HEK293 (cell line): ENCODE measurements around the gene PSME4.
"Not testable (repeated sequence)": the region's sequence is repeated elsewhere in the genome, so short reads cannot be mapped to it uniquely, and the experiment has no call there.

Experiments used
- OSR2 ChIP-seq: fragments of 450-650 bp; formaldehyde crosslinking; IDR thresholded peaks from 2 replicates; pipeline ENCODE4 v1.5.1; 2016; ENCODE audit warnings: missing biosample characterization, missing genetic modification characterization
- ZNF10 ChIP-seq: fragments of 450-650 bp; formaldehyde crosslinking; IDR thresholded peaks from 2 replicates; pipeline ENCODE4 v1.5.1; 2017; ENCODE audit warnings: missing biosample characterization, missing genetic modification characterization
- ZNF302 ChIP-seq: fragments of 450-650 bp; formaldehyde crosslinking; IDR thresholded peaks from 2 replicates; pipeline ENCODE4 v1.5.1; 2016; ENCODE audit warnings: missing biosample characterization, missing genetic modification characterization, low read depth
- ZNF335 ChIP-seq: fragments of 450-650 bp; formaldehyde crosslinking; conservative IDR thresholded peaks from 2 replicates; pipeline ENCODE4 v1.5.1; 2016; ENCODE audit warnings: missing biosample characterization, missing genetic modification characterization
- ZNF426 ChIP-seq: fragments of 450-650 bp; formaldehyde crosslinking; IDR thresholded peaks from 2 replicates; pipeline ENCODE4 v1.5.1; 2017; ENCODE audit warnings: missing biosample characterization, missing genetic modification characterization, mild to moderate bottlenecking, inconsistent platforms, moderate library complexity
- ZNF548 ChIP-seq: fragments of 450-650 bp; formaldehyde crosslinking; IDR thresholded peaks from 2 replicates; pipeline ENCODE4 v1.5.1; 2016; ENCODE audit warnings: missing biosample characterization, missing genetic modification characterization
- TF ChIP-seq, protein P1 (sequence below): fragments of 450-650 bp; formaldehyde crosslinking; IDR thresholded peaks from 2 replicates; pipeline ENCODE4 v1.5.1; 2016; ENCODE audit warnings: missing biosample characterization, missing genetic modification characterization

DNA sequence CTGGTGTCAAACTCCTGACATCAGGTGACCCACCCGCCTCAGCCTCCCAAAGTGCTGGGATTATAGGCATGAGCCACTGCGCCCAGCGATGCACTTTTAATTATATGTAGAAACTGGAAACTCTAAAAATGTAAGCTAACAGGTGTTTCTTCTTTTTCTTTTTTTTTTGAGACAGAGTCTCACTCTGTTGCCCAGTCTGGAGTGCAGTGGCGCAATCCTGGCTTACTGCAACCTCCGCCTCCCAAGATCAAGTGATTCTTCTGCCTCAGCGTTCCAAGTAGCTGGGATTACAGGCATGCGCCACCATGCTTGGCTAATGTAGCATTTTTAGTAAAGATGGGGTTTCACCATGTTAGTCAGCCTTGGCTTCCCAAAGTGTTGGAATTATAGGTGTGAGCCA is 129.1 kb downstream of the PSME4 start:
- TF ChIP-seq, protein P1, sequence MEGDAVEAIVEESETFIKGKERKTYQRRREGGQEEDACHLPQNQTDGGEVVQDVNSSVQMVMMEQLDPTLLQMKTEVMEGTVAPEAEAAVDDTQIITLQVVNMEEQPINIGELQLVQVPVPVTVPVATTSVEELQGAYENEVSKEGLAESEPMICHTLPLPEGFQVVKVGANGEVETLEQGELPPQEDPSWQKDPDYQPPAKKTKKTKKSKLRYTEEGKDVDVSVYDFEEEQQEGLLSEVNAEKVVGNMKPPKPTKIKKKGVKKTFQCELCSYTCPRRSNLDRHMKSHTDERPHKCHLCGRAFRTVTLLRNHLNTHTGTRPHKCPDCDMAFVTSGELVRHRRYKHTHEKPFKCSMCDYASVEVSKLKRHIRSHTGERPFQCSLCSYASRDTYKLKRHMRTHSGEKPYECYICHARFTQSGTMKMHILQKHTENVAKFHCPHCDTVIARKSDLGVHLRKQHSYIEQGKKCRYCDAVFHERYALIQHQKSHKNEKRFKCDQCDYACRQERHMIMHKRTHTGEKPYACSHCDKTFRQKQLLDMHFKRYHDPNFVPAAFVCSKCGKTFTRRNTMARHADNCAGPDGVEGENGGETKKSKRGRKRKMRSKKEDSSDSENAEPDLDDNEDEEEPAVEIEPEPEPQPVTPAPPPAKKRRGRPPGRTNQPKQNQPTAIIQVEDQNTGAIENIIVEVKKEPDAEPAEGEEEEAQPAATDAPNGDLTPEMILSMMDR (tag by site-specific recombination): not testable (repeated sequence)
- not testable (repeated sequence) for TF ChIP-seq OSR2; ZNF10 (tag by site-specific recombination); ZNF302 (tag by site-specific recombination); ZNF426 (tag by site-specific recombination); ZNF548 (tag by site-specific recombination); ZNF335
